ENCODE results near the gene C2CD3. TPM values are rescaled to one million over a fixed set of nuclear protein-coding genes. Genes with fewer than 3 reads are reported as not detected.

Gene C2CD3
- total and polyA plus RNA-seq, 10 of the 15 experiments (the other 5 are each of a cell fraction or from before 2014, with no cell fraction given), result 2.3 to 24.0 (median 16.3) TPM

DNA sequence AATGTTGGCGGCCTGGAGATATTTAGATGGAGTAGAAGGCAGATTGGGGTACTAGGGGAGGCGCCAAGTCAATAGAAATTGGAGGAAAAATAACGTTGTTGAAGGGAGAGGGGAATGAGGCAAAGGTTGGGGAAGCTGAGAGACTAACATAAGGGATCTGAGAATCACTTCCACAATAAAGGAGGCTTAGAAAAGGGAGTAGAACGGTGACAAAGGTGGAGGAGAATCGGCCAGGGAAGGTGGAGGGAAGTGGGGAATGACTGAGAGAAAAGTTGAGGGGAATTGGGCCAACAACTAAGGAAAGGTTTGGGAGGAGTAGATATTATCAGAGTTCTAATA lies 797 bp upstream of the C2CD3 start:
- in situ Hi-C loops (cut with MboI), result no loop called here
- POLR2A ChIA-PET, result interaction anchor here (0.6 to 2.5 kb wide), 11 partner anchors 8 to 817 kb away, joined by 3 to 15 read pairs (median 5); partner anchors contain the start of genes MRPL48 and UCP2
- 0 out of 4 replicates have a peak, but pooled peaks cover 0 to 6% of the 10 kb centered on the region in 2 experiments for H3K36me3 ChIP-seq (ENCODE audit: control insufficient read depth in 2 of 2, insufficient read depth in 2 of 2, low read length in 1 of 2)
- peaks cover 3% of the 10 kb centered on the region; the same call in 1 of the 2 replicates for H3K4me1 ChIP-seq (ENCODE audit: control insufficient read depth, insufficient read depth, low read length)
- no TSS peak for BruUV-seq (replicated peaks)
- H3K27ac ChIP-seq (ENCODE audit: control insufficient read depth, insufficient read depth), result peak overlapping the region; percentile 56
- TF ChIP-seq IKZF2 (IDR thresholded peaks at IDR 0.05) (peak; percentile 19 to 25; a peak in 1 of 4 replicates), TCF3 (IDR thresholded peaks at IDR 0.05; ENCODE audit: borderline replicate concordance, insufficient read depth, low read depth, low read length) (no peak), SREBF1 (IDR thresholded peaks at IDR 0.05; ENCODE audit: low read length) (no peak), POU2F2 (IDR thresholded peaks at IDR 0.05; ENCODE audit: borderline replicate concordance, low read depth, low read length) (no peak), PML (IDR thresholded peaks at IDR 0.05; ENCODE audit: low read length) (no peak), SP1 (IDR thresholded peaks at IDR 0.05; ENCODE audit: low read depth, low read length) (no peak), IRF4 (IDR thresholded peaks at IDR 0.05; ENCODE audit: low read depth, low read length) (no peak), RAD51 (IDR thresholded peaks at IDR 0.05) (0 out of 2 replicates have a peak, but pooled peaks have one; percentile 11), NR2C2 (IDR thresholded peaks at IDR 0.05; ENCODE audit: borderline replicate concordance, control insufficient read depth, insufficient read length, low read depth) (no peak), FOXK2 (IDR thresholded peaks at IDR 0.05) (no peak), SUZ12 (IDR thresholded peaks at IDR 0.05; ENCODE audit: unreplicated experiment) (no peak)
- TF ChIP-seq, protein P1, sequence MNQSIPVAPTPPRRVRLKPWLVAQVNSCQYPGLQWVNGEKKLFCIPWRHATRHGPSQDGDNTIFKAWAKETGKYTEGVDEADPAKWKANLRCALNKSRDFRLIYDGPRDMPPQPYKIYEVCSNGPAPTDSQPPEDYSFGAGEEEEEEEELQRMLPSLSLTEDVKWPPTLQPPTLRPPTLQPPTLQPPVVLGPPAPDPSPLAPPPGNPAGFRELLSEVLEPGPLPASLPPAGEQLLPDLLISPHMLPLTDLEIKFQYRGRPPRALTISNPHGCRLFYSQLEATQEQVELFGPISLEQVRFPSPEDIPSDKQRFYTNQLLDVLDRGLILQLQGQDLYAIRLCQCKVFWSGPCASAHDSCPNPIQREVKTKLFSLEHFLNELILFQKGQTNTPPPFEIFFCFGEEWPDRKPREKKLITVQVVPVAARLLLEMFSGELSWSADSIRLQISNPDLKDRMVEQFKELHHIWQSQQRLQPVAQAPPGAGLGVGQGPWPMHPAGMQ (IDR thresholded peaks at IDR 0.05; ENCODE audit: borderline replicate concordance), result no peak
- H3K4me3 ChIP-seq, result peak overlapping the region; percentile 95
- H2AFZ ChIP-seq (ENCODE audit: control insufficient read depth, low read depth, low read length), result peak overlapping the region; percentile 97
- FAIRE-seq, result no peak
- 0% methylated on average over 5 of the region's 5 CpGs for WGBS (ENCODE audit: insufficient coverage, insufficient replicate concordance, low lambda C conversion rate, missing lambda C conversion rate)
- H3K9me3 ChIP-seq (replicated peaks; ENCODE audit: control insufficient read depth, insufficient read depth, low read length), result no peaks in the 10 kb centered on the region
- H3K79me2 ChIP-seq (ENCODE audit: control insufficient read depth, insufficient read depth, low read length), result peaks cover 62% of the 10 kb centered on the region
- H3K9ac ChIP-seq (ENCODE audit: control insufficient read depth, insufficient read depth, low read length), result peak overlapping the region; percentile 74
- CTCF ChIA-PET, result interaction anchor here (0.5 to 2.1 kb wide), 9 partner anchors 9 to 323 kb away, joined by 3 to 8 read pairs (median 4); no protein-coding TSS in a partner anchor
- peak overlapping the region; percentile 74 for H3K4me2 ChIP-seq (ENCODE audit: control insufficient read depth, insufficient read depth)
- no peak for DNase-seq (ENCODE audit: low read depth, low spot score)
- ATAC-seq, result no peak
- no peaks in the 10 kb centered on the region for H3K27me3 ChIP-seq (replicated peaks in 1 of 2; ENCODE audit: control insufficient read depth in 2 of 2, insufficient read depth in 2 of 2, low read length in 1 of 2)
- SMC1A ChIA-PET (ENCODE audit: uncharacterized antibody, unreplicated experiment), result interaction anchor here (0.8 to 3.3 kb wide), 5 partner anchors 12 to 210 kb away, joined by 3 to 19 read pairs (median 3); no protein-coding TSS in a partner anchor
- intact Hi-C loops (cut with micrococcal nuclease; ENCODE audit: unreplicated experiment), result loop anchor here (5.0 kb wide), 2 partner anchors 189 to 209 kb away; partner anchors contain the start of gene UCP2
- H4K20me1 ChIP-seq (ENCODE audit: control insufficient read depth, insufficient read depth), result no peaks in the 10 kb centered on the region
- RAD21 ChIA-PET (ENCODE audit: unreplicated experiment), result interaction anchor here (0.5 to 3.0 kb wide), 6 partner anchors 9 to 208 kb away, joined by 3 to 21 read pairs (median 6); partner anchors contain the start of gene UCP2
